HG02610 (cell line): ENCODE results near the gene C1RL.

Experiments
- ATAC-seq: cut with Tn5 transposase; IDR thresholded peaks from one replicate; pipeline ENCODE4 v1.9.1; 2021; ENCODE audit warnings: mild to moderate bottlenecking, moderate library complexity; ENCODE audit not compliant: unreplicated experiment

Gene C1RL

GRCh38 chr12:7093892-7094291 lies 15.1 kb downstream of the C1RL start:
- ATAC-seq, result no peak

DNA sequence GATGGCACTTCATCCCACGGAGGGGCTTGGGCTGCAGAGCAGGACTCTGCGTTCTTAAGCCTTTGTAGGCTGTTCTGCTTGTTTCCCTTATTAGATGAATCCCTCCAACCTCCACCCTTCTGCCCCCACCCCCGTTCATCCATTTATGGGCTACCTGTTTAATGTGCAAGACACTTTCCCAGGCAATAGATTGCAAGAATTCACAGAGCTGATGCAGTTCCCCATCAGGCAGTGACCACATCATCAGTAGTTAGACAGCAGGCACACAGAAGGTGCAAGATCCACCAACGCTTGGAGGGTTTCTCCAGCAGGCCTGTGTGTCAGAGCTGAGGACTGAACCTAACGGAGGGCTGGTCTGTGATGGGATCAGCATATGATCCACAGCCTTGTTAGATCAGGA lies 15.5 kb downstream of the C1RL start:
- ATAC-seq, result no peak

GRCh38 chr12:7092986-7093460 lies 16.0 kb downstream of the C1RL start:
- ATAC-seq, result no peak

DNA sequence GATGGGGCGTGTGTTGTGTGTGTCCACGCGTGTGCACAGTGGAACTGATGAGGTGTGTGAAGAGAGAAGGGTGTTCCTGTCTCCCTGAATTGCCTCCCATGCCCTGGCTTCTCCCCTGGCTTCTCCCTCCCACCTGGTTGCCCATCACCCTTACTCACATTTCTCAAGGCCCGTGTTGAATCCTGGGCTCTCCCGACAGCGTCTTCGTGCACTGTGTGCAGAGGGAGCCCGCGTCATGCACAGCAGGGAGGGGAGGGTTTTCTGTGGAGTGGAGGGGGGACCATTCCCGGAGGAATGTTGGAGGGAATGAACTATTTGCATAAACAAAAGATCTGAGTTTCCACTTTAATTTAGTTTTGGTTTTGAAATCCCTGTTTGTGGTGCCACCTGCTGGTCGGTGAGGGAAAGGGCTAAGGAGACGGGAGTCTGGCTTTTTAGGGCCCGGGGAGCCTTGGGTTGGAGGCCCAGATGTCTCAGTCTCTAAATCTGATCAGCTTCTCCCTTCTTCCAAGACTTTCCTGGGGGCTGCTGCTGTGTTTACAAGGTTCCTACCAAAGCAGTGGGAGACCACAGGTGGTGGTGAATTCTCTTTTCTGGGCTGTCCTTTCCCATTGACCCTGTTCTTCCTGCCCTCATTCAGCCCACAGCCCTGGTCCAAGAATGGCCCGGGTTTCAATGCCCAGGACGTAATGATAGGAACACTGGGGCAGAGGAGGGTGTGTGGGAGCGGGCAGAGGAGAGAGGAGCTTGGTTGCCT lies 16.6 kb downstream of the C1RL start, which contains the start of gene C1R:
Gene C1R (minus strand): TSS at position 217 of the 757 bp plus-strand sequence. CDS start 57 bp downstream, at position 160.
- no peak for ATAC-seq

GRCh38 chr12:7091660-7092228 lies 17.3 kb downstream of the C1RL start:
- no peak for ATAC-seq

DNA sequence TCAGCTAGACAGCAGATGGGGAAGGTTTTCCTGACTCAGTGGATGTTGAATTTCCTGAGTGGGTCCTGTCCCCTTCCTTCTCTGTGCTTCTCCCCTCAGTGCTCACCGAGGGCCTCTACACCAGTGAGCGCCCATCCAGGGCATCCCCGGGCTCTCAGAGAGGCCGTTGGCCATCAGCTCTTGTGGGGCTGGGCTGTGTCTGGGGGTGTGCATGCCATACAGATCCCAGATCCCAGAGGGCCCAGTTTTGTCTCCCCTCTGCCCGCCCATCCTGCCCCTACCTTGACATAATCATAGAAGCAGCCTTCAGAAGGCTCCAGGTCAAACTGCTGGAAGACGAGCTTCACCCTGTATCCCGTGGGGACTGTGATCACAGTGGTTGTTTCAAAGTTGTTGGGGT lies 17.8 kb downstream of the C1RL start:
- ATAC-seq, result no peak

DNA sequence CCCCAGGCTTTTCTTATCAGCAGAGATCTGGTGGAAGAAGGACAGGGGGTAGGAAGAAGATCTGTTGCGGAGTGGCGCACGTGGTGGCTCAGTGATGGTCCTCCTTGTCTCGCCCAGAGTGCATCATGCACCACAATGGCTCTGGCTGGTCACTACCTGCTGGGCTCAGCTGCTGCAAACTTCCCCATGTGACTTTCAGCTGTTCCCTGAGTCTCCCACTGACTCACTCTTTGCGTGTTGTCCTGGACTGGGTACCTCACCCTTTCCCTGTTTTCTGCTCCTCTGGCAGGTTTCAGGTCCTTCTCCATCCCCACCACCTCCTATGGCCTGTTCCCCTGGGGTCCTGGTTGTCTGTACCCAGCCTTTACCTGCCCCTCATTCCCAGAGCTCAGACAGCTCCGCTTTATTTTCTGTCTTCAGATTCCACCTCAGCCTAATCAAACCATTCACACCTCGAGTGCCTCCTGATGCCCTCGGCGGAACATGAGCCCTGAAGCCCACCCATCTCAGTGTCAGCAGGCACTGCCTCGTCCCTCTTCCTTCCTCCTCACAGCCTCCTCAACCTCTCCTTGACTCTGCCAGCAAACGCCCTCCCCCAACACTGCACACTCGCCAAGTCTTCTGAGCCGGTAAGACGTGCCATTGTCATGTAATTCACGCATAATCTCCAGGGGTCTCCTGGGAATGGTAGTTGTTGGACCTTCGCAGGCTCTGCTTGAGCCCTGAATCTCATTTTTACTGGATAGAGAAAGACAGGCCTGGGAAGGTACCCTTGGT lies 18.6 kb downstream of the C1RL start:
- ATAC-seq, result no peak

DNA sequence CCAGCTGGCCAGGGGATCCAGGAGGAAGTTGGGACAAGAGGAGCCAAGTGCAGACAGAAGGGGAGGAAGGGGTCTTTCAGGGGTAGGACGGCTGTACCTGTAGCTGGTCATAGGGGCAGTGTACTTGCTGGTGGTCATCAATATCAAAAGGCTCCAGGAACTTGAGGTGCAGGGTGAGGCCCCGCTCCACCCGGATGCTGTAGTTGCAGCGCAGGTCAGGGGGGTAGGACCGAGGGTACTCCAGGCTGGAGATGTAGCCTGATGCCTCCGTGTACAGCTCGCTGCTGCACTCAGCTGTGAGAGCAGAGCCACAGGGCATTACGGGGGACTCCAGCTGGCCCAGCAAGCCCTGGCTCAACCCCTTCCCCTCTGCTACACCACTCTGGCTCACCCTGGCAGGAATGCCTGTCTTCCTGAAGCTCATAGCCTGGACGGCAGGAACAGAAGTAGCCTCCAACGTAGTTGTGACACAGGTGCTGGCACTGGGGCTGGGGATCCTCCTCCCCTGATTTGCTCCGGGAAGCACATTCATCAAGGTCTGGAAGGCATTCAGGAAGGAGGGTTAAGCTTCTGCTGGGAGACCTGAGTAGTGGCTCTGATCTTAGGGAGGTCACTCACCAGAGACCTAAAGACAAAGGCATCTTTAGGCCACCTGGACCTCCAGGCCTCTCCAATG lies 19.7 kb downstream of the C1RL start:
- no peak for ATAC-seq

DNA sequence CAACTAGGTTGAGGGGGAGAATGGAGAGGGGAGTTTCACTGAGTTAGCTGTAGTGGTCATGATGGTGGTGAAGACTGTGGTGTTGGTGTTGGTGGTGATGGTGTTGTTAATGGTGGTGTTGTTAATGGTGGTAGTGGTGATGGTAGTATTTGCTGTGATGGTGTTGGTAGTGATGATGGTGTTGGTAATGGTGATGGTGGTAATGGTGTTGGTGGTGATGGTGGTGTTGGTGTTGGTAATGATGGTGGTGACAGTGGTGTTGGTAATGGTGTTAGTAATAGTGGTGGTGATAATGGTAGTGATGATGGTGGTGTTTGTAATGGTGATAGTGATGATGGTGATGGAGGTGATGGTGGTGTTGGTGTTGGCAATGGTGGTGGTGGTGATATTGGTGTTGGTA lies 25.9 kb downstream of the C1RL start:
- no peak for ATAC-seq

- ATAC-seq, result no peak
Measured at GRCh38 chr12:7081037-7081436, 28.0 kb downstream of the C1RL start.

DNA sequence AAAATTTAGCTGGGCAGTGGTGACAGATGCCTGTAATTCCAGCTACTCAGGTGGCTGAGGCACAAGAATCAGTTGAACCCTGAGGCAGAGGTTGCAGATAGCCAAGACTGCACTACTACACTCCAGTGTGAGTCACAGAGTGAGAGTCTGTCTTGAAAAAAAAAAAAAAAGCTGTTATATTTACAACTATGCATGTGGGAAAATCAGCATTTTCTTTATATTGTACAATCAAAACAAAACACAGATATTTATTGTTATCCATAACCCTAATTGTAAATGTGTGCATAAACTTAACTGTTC lies 29.2 kb downstream of the C1RL start:
- no peak for ATAC-seq

GRCh38 chr12:7078163-7078562 lies 30.9 kb downstream of the C1RL start:
- ATAC-seq, result no peak

GRCh38 chr12:7076493-7076892 lies 32.5 kb downstream of the C1RL start:
- ATAC-seq, result no peak

DNA sequence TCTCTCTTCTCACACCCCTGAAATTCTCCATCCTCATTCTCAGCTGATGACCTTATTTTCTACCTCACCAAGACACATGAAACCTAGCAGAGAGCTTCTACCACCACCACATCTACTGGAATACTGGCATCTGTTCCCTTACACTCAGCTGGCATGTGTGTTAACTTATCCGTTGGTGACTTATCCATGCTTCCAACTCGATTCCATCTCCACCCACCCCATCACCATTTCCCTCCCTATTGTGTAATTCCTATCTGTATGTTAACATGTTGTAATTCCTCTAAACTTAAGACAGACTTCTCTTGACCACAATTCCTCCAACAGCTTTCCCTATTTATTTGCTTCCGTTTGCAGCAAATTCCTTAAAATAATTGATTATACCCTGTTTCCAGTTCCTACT lies 33.1 kb downstream of the C1RL start:
- ATAC-seq, result no peak

GRCh38 chr12:7075518-7075917 lies 33.5 kb downstream of the C1RL start:
- no peak for ATAC-seq

DNA sequence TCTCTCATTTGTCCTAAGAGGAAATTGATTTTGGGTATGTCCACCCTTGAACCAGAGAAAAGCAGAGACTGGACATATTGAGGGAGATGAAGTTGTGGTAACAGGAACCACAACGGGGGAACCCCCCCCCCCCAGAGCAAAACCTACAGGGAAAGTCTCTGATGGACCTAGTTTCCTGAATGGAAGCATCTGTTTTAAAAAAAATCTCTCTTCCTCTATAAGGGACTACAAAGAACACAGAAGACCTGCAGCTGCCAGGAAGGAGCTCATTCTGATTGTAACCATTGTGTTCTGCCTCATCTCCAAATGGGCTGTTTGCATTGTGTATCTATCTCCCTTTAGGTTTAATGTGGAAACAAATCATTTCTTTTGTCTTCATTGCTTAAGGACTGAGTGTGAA lies 35.1 kb downstream of the C1RL start:
- no peak for ATAC-seq

DNA sequence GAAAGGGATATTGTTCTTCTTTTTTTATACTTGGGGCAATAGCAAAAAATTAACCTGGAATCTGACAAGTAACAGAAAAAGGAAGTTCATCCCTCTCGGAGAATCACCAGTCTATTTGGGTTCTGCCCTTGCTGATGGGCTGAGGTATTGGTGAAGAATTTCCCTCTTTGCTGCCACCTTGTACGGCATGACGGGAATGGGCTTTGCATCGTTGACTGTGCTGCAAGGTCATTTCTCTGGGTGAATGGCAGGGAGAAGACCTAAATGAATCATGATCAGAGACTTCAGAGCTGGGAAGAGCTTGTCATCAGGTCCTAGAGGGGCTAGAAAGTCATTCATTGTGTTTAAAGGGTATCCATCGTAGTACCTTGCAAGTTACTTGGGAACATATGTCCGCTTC lies 36.5 kb downstream of the C1RL start:
- no peak for ATAC-seq

- ATAC-seq, result no peak
Measured at GRCh38 chr12:7072035-7072434, 37.0 kb downstream of the C1RL start.

- ATAC-seq, result no peak
Measured at GRCh38 chr12:7069386-7069785, 39.6 kb downstream of the C1RL start.

GRCh38 chr12:7068994-7069346 lies 40.0 kb downstream of the C1RL start:
- ATAC-seq, result no peak

DNA sequence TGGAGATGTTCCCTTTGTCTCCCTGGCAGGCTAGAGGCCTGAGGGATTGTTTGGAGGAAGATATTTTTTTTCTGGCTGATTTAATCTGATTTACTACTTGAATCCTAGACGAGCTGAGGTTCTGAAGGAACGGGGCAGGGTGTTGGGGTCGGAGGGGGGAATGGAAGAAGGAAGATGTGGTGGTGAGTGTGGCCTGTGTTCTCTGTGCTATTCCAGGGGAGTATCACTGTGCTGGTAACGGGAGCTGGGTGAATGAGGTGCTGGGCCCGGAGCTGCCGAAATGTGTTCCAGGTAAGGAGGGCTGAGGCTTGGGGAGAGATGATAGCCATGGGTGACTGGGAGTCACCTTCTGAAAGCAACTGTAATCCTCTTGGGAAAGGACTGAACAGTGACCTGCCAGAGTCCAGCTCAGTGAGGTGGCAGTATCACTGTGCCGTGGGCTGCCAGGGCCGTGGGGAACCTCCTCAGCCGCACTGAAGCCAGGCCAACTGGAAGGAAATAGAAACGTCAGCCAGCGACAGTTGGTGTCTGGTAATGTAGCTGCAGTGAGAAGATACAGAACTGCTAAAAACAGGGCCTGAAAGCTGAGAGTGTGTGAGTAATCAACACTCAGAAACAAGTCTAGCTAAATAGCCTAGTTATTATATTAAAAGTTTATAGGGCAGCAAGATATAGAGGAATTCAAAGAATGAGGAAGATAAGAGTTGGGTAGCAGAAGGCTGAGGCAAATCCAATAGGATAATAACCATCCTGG lies 40.6 kb downstream of the C1RL start:
- no peak for ATAC-seq
